Gastroesophageal sphincter (tissue), 3 donors: ENCODE data around the gene SGCB.

ENCODE experiments used
- CTCF ChIP-seq, 4 experiments: fragments of 200-600 bp in 2 of 4; fragments of 450-650 bp in 2 of 4; sonication (generic) in 1 of 4; IDR thresholded peaks; one replicate each; pipeline ENCODE4 v1.5.1; 2017 to 2019; ENCODE audit warnings: antibody characterized with exemption in 4 of 4, mild to moderate bottlenecking in 2 of 4, moderate library complexity in 2 of 4
- EP300 ChIP-seq: sonication (generic); formaldehyde crosslinking; IDR thresholded peaks from one replicate; pipeline ENCODE4 v1.6.1; 2017; ENCODE audit warnings: antibody characterized with exemption, mild to moderate bottlenecking

DNA sequence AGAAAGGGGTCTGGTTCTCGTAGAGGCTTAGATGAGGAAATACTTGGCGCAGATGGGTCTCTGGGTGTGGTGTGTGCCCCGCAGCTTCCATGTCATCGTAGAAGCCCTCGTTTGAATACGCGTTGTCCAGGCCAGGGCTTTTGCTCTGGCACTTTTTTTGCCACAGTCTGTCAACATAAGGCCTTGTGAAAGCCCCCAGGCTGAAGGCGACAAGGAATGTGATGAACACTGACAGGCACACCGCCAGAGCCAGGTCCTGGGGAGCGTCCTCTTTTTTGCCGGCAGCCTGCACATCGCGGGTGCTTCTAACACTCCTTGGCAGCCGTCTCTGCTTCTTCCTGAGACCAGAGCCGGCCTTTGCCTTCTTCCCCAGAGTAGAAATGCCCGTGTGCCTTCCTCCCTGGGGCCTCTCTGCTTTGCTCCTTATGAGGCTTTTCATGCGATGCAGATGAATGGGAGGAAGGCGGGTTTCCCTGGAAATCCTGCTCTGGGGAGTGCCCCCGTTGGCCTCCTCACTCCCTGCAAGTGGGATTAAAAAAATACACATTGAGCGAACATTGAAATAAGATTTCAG lies 42.4 kb downstream of the SGCB start:
- TF ChIP-seq EP300 (no peak), CTCF (IDR thresholded peaks at IDR 0.05) (no peak)
